ENCODE data around the gene YARS2.
"Not testable (repeated sequence)": the region's sequence is repeated elsewhere in the genome, so short reads cannot be mapped to it uniquely, and the experiment has no call there.

YARS2 gene

GRCh38 chr12:32743264-32743663, 12.4 kb downstream of the YARS2 start:
- DNase-seq: no peak

- DNase-seq: no peak
Measured at GRCh38 chr12:32742133-32742532, 13.6 kb downstream of the YARS2 start.

GRCh38 chr12:32739279-32739678, 16.4 kb downstream of the YARS2 start:
- DNase-seq: no peak

- DNase-seq: no peak
Measured at GRCh38 chr12:32737715-32738114, 18.0 kb downstream of the YARS2 start.

GRCh38 chr12:32736445-32736844, 19.3 kb downstream of the YARS2 start:
- DNase-seq: no peak

- no peak for DNase-seq
Measured at GRCh38 chr12:32734952-32735351, 20.7 kb downstream of the YARS2 start.

GRCh38 chr12:32727237-32727636, 28.5 kb downstream of the YARS2 start:
- DNase-seq: no peak

- DNase-seq: no peak
Measured at GRCh38 chr12:32726286-32726685, 29.4 kb downstream of the YARS2 start.

GRCh38 chr12:32725308-32725707, 30.4 kb downstream of the YARS2 start:
- DNase-seq: not testable (repeated sequence)

GRCh38 chr12:32718926-32719325, 36.8 kb downstream of the YARS2 start:
- no peak for DNase-seq

- DNase-seq: no peak
Measured at GRCh38 chr12:32714772-32715171, 40.9 kb downstream of the YARS2 start.

GRCh38 chr12:32708926-32709325, 46.8 kb downstream of the YARS2 start:
- no peak for DNase-seq

GRCh38 chr12:32706335-32707024, 49.2 kb downstream of the YARS2 start:
- DNase-seq: no peak

- no peak for DNase-seq
Measured at GRCh38 chr12:32705783-32706182, 49.9 kb downstream of the YARS2 start.

GRCh38 chr12:32702946-32703345, 52.8 kb downstream of the YARS2 start:
- no peak for DNase-seq

- DNase-seq: no peak
Measured at GRCh38 chr12:32702473-32702872, 53.2 kb downstream of the YARS2 start.

GRCh38 chr12:32699437-32699836, 56.3 kb downstream of the YARS2 start:
- not testable (repeated sequence) for DNase-seq

- DNase-seq: no peak
Measured at GRCh38 chr12:32698285-32698684, 57.4 kb downstream of the YARS2 start.

- no peak for DNase-seq
Measured at GRCh38 chr12:32697445-32697844, 58.3 kb downstream of the YARS2 start.

All from effector CD4-positive, alpha-beta T cell (primary cell).